Effector memory CD8-positive, alpha-beta T cell (primary cell): Measurements from ENCODE around the gene SLC66A2.
"Not testable (repeated sequence)": the region's sequence is repeated elsewhere in the genome, so short reads cannot be mapped to it uniquely, and the experiment has no call there.

Experiments
- ATAC-seq: fragments of 150-1000 bp; cut with Tn5 transposase; replicated peaks from 2 replicates; pipeline ENCODE4 v1.10.0; 2021; ENCODE audit warnings: mild to moderate bottlenecking, moderate library complexity
- DNase-seq, 3 experiments: peaks; one replicate each; pipeline ENCODE4 v3.0.0; 2021
- H3K27ac Mint-ChIP-seq, 2 donors: one replicate each; pipeline ENCODE4 v1.8.0; 2022; ENCODE audit warnings: mild to moderate bottlenecking in 2 of 2, mixed read lengths in 2 of 2, moderate library complexity in 2 of 2
- H3K27me3 Mint-ChIP-seq, 2 donors: one replicate each; pipeline ENCODE4 v1.8.0; 2022; ENCODE audit warnings: mixed read lengths in 2 of 2
- H3K36me3 Mint-ChIP-seq: one replicate; pipeline ENCODE4 v1.8.0; 2022; ENCODE audit warnings: mild to moderate bottlenecking, moderate library complexity, mixed read lengths; ENCODE audit not compliant: insufficient read depth
- H3K4me1 Mint-ChIP-seq, 2 donors: one replicate each; pipeline ENCODE4 v1.8.0; 2022; ENCODE audit warnings: low read depth in 2 of 2, mixed read lengths in 2 of 2
- H3K4me3 Mint-ChIP-seq, 2 donors: one replicate each; pipeline ENCODE4 v1.8.0; 2022; ENCODE audit warnings: mild to moderate bottlenecking in 2 of 2, mixed read lengths in 2 of 2, moderate library complexity in 2 of 2
- H3K9me3 Mint-ChIP-seq, 2 donors: one replicate each; pipeline ENCODE4 v1.8.0; 2022; ENCODE audit warnings: mixed read lengths in 2 of 2

Gene SLC66A2

GRCh38 chr18:79963658-79964329 is 12.3 kb upstream of the SLC66A2 start:
- Mint-ChIP-seq H3K27ac (peak overlapping the region; percentile 82 to 97), H3K36me3 (peaks cover 12% of the 10 kb centered on the region), H3K4me3 (peak overlapping the region; percentile 78 to 83), H3K4me1 (peaks cover 20 to 22% of the 10 kb centered on the region in 2 donors), H3K27me3 (peaks cover 0 to 9% of the 10 kb centered on the region in 2 donors), H3K9me3 (no peaks in the 10 kb centered on the region)
- DNase-seq: no peak
- no peak for ATAC-seq

GRCh38 chr18:79962835-79963657 is 11.6 kb upstream of the SLC66A2 start:
- H3K27me3 Mint-ChIP-seq: peaks cover 0 to 9% of the 10 kb centered on the region in 2 donors
- peak; percentile 82 for ATAC-seq

GRCh38 chr18:79962311-79962710 is 10.9 kb upstream of the SLC66A2 start:
- DNase-seq (no peak), ATAC-seq (no peak)
- H3K27ac Mint-ChIP-seq: peak overlapping the region; percentile 82 to 97
- peaks cover 20 to 22% of the 10 kb centered on the region in 2 donors for H3K4me1 Mint-ChIP-seq
- H3K9me3 Mint-ChIP-seq: no peaks in the 10 kb centered on the region
- peaks cover 8% of the 10 kb centered on the region for H3K36me3 Mint-ChIP-seq
- peaks cover 0 to 9% of the 10 kb centered on the region in 2 donors for H3K27me3 Mint-ChIP-seq
- no peak overlapping the region for H3K4me3 Mint-ChIP-seq

More at GRCh38 chr18:79962835-79963657, 11.6 kb upstream of the SLC66A2 start:
- Mint-ChIP-seq H3K4me1 (peaks cover 20 to 22% of the 10 kb centered on the region in 2 donors), H3K36me3 (peaks cover 8% of the 10 kb centered on the region), H3K4me3 (peak overlapping the region; percentile 78 to 83), H3K9me3 (no peaks in the 10 kb centered on the region), H3K27ac (peak overlapping the region; percentile 82 to 97)
- peak; percentile 59 to 77 (median 63) for DNase-seq

GRCh38 chr18:79961527-79962291 is 10.3 kb upstream of the SLC66A2 start:
- peaks cover 0 to 9% of the 10 kb centered on the region in 2 donors for H3K27me3 Mint-ChIP-seq
- H3K9me3 Mint-ChIP-seq: no peaks in the 10 kb centered on the region
- no peak overlapping the region for H3K27ac Mint-ChIP-seq
- H3K36me3 Mint-ChIP-seq: peaks cover 8% of the 10 kb centered on the region
- ATAC-seq (no peak), DNase-seq (no peak)
- peaks cover 20 to 22% of the 10 kb centered on the region in 2 donors for H3K4me1 Mint-ChIP-seq
- no peak overlapping the region for H3K4me3 Mint-ChIP-seq

- Mint-ChIP-seq H3K4me1 (peaks cover 20 to 22% of the 10 kb centered on the region in 2 donors), H3K9me3 (no peaks in the 10 kb centered on the region), H3K27me3 (peaks cover 0 to 9% of the 10 kb centered on the region in 2 donors), H3K27ac (no peak overlapping the region), H3K4me3 (no peak overlapping the region), H3K36me3 (peaks cover 7% of the 10 kb centered on the region)
- DNase-seq (no peak), ATAC-seq (no peak)
These were observed 9.6 kb upstream of the SLC66A2 start for GRCh38 chr18:79960921-79961526.

- peaks cover 17 to 18% of the 10 kb centered on the region in 2 donors for H3K4me1 Mint-ChIP-seq
- not testable (repeated sequence) for H3K27me3 Mint-ChIP-seq, H3K4me3 Mint-ChIP-seq, H3K27ac Mint-ChIP-seq, H3K36me3 Mint-ChIP-seq, H3K9me3 Mint-ChIP-seq, ATAC-seq, DNase-seq
These were observed 8.8 kb upstream of the SLC66A2 start for GRCh38 chr18:79960161-79960801.

- no peak overlapping the region for H3K27ac Mint-ChIP-seq
These were observed 7.5 kb upstream of the SLC66A2 start for GRCh38 chr18:79958981-79959380.

GRCh38 chr18:79956276-79956675 is 4.8 kb upstream of the SLC66A2 start:
- Mint-ChIP-seq H3K27me3 (no peaks in the 10 kb centered on the region), H3K4me1 (no peaks in the 10 kb centered on the region), H3K27ac (no peak overlapping the region)

More at GRCh38 chr18:79958981-79959380, 7.5 kb upstream of the SLC66A2 start:
- peaks cover 5% of the 10 kb centered on the region for H3K36me3 Mint-ChIP-seq
- peaks cover 13 to 15% of the 10 kb centered on the region in 2 donors for H3K4me1 Mint-ChIP-seq
- H3K27me3 Mint-ChIP-seq: peaks cover 0 to 9% of the 10 kb centered on the region in 2 donors
- DNase-seq (no peak), ATAC-seq (no peak)
- H3K4me3 Mint-ChIP-seq: no peak overlapping the region
- no peaks in the 10 kb centered on the region for H3K9me3 Mint-ChIP-seq

GRCh38 chr18:79955302-79956075 is 4.0 kb upstream of the SLC66A2 start:
- Mint-ChIP-seq H3K9me3 (no peaks in the 10 kb centered on the region), H3K4me1 (peaks cover 0 to 1% of the 10 kb centered on the region in 2 donors), H3K36me3 (peaks cover 2% of the 10 kb centered on the region), H3K27ac (no peak overlapping the region), H3K27me3 (no peaks in the 10 kb centered on the region), H3K4me3 (no peak overlapping the region)
- ATAC-seq: no peak
- DNase-seq: no peak

More at GRCh38 chr18:79956276-79956675, 4.8 kb upstream of the SLC66A2 start:
- Mint-ChIP-seq H3K36me3 (no peaks in the 10 kb centered on the region), H3K9me3 (no peaks in the 10 kb centered on the region), H3K4me3 (no peak overlapping the region)
- ATAC-seq (no peak), DNase-seq (no peak)

- DNase-seq: no peak
- H3K4me3 Mint-ChIP-seq: no peak overlapping the region
These were observed 3.3 kb upstream of the SLC66A2 start for GRCh38 chr18:79954791-79955190.

GRCh38 chr18:79953971-79954651 is 2.7 kb upstream of the SLC66A2 start:
- ATAC-seq (no peak), DNase-seq (no peak)
- Mint-ChIP-seq H3K27me3 (no peaks in the 10 kb centered on the region), H3K9me3 (no peaks in the 10 kb centered on the region), H3K4me1 (peaks cover 11 to 12% of the 10 kb centered on the region in 2 donors), H3K4me3 (no peak overlapping the region), H3K36me3 (peaks cover 7% of the 10 kb centered on the region), H3K27ac (no peak overlapping the region)

More at GRCh38 chr18:79954791-79955190, 3.3 kb upstream of the SLC66A2 start:
- Mint-ChIP-seq H3K27ac (no peak overlapping the region), H3K27me3 (no peaks in the 10 kb centered on the region), H3K36me3 (peaks cover 7% of the 10 kb centered on the region), H3K9me3 (no peaks in the 10 kb centered on the region), H3K4me1 (peaks cover 7 to 8% of the 10 kb centered on the region in 2 donors)
- no peak for ATAC-seq
